Activated naive CD4-positive, alpha-beta T cell treated with anti-CD3 and anti-CD28 coated beads, Interleukin-2, amount 10 ng/mL, durations not matched to agents 7 days and 5 days (primary cell): ENCODE results near the gene CCDC6.
"Not testable (repeated sequence)": the region's sequence is repeated elsewhere in the genome, so short reads cannot be mapped to it uniquely, and the experiment has no call there.

Source experiments
- CTCF ChIA-PET: fragments of 350-600 bp; sonication (Branson Sonifier 250); formaldehyde crosslinking; loops from one replicate; lab custom pipeline; 2021; ENCODE audit warnings: antibody characterized with exemption; lab: Charles Lee
- DNase-seq: peaks from one replicate; pipeline ENCODE4 v3.0.0-alpha.2; 2020
- H3K27ac Mint-ChIP-seq: one replicate; pipeline ENCODE4 v1.8.0; 2021; ENCODE audit warnings: mild to moderate bottlenecking, moderate library complexity, mixed read lengths
- H3K27me3 Mint-ChIP-seq: one replicate; pipeline ENCODE4 v1.8.0; 2021; ENCODE audit warnings: mild to moderate bottlenecking, mixed read lengths
- H3K36me3 Mint-ChIP-seq: one replicate; pipeline ENCODE4 v1.8.0; 2021; ENCODE audit warnings: mixed read lengths
- H3K4me1 Mint-ChIP-seq: one replicate; pipeline ENCODE4 v1.8.0; 2021; ENCODE audit warnings: mixed read lengths
- H3K4me3 Mint-ChIP-seq: one replicate; pipeline ENCODE4 v1.8.0; 2021; ENCODE audit warnings: mild to moderate bottlenecking, moderate library complexity, mixed read lengths
- H3K9me3 Mint-ChIP-seq: one replicate; pipeline ENCODE4 v1.8.0; 2021; ENCODE audit warnings: mixed read lengths

CCDC6 gene

GRCh38 chr10:59906417-59907202 lies at the start of gene CCDC6:
TSS of gene CCDC6 (minus strand) at chr10:59906556. CDS start at chr10:59906424, 132 bp downstream.
- peak; percentile 94 for DNase-seq
- Mint-ChIP-seq H3K36me3 (peaks cover 7% of the 10 kb centered on the region), H3K27me3 (no peaks in the 10 kb centered on the region), H3K4me1 (peaks cover 51% of the 10 kb centered on the region), H3K4me3 (peak within 1 kb of the TSS; percentile 81), H3K9me3 (no peaks in the 10 kb centered on the region), H3K27ac (peak within 1 kb of the TSS; percentile 97)
- CTCF ChIA-PET = interaction anchor here (0.7 to 5.0 kb wide), 17 partner anchors 9 to 284 kb away, joined by 3 to 94 read pairs (median 4); no protein-coding TSS in a partner anchor

- no peaks in the 10 kb centered on the region for H3K4me1 Mint-ChIP-seq
- H3K9me3 Mint-ChIP-seq = no peaks in the 10 kb centered on the region
Observed at GRCh38 chr10:59954296-59954695, 47.9 kb upstream of the CCDC6 start.

DNA sequence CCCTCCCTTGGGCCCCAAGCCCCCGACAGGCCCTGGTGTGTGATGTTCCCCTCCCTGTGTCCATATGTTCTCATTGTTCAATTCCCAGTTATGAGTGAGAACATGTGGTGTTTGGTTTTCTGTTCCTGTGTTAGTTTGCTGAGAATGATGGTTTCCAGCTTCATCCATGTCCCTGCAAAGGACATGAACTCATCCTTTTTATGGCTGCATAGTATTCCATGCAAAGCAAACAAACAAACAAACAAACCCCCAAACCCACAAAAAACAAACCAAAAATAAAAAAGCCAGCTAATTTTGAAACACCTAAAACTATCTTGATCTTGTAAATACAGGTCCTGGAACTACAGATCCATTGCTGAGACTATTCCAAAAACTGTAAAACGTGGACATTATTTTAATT lies 47.4 kb upstream of the CCDC6 start:
- H3K4me1 Mint-ChIP-seq, DNase-seq, H3K4me3 Mint-ChIP-seq, CTCF ChIA-PET, H3K36me3 Mint-ChIP-seq, H3K27me3 Mint-ChIP-seq, H3K27ac Mint-ChIP-seq, H3K9me3 Mint-ChIP-seq: not testable (repeated sequence)

More at GRCh38 chr10:59954296-59954695, 47.9 kb upstream of the CCDC6 start:
- CTCF ChIA-PET = no interaction called here
- peaks cover 5% of the 10 kb centered on the region for H3K27me3 Mint-ChIP-seq
- H3K4me3 Mint-ChIP-seq = no peak overlapping the region
- DNase-seq = no peak
- H3K27ac Mint-ChIP-seq = no peak overlapping the region
- no peaks in the 10 kb centered on the region for H3K36me3 Mint-ChIP-seq

GRCh38 chr10:59950105-59950504 lies 43.7 kb upstream of the CCDC6 start:
- Mint-ChIP-seq H3K9me3 (no peaks in the 10 kb centered on the region), H3K4me3 (no peak overlapping the region), H3K4me1 (no peaks in the 10 kb centered on the region), H3K36me3 (no peaks in the 10 kb centered on the region), H3K27me3 (peaks cover 4% of the 10 kb centered on the region), H3K27ac (no peak overlapping the region)
- DNase-seq = no peak
- CTCF ChIA-PET = no interaction called here

GRCh38 chr10:59949608-59950007 lies 43.3 kb upstream of the CCDC6 start:
- no peak for DNase-seq
- Mint-ChIP-seq H3K27me3 (peaks cover 4% of the 10 kb centered on the region), H3K4me1 (no peaks in the 10 kb centered on the region), H3K9me3 (no peaks in the 10 kb centered on the region), H3K4me3 (no peak overlapping the region), H3K27ac (no peak overlapping the region), H3K36me3 (no peaks in the 10 kb centered on the region)
- CTCF ChIA-PET = no interaction called here

GRCh38 chr10:59945991-59946390 lies 39.6 kb upstream of the CCDC6 start:
- DNase-seq = no peak
- H3K27ac Mint-ChIP-seq = no peak overlapping the region
- peaks cover 4% of the 10 kb centered on the region for H3K27me3 Mint-ChIP-seq
- no peaks in the 10 kb centered on the region for H3K9me3 Mint-ChIP-seq
- H3K36me3 Mint-ChIP-seq = no peaks in the 10 kb centered on the region
- CTCF ChIA-PET = no interaction called here
- H3K4me3 Mint-ChIP-seq = no peak overlapping the region
- H3K4me1 Mint-ChIP-seq = no peaks in the 10 kb centered on the region

DNA sequence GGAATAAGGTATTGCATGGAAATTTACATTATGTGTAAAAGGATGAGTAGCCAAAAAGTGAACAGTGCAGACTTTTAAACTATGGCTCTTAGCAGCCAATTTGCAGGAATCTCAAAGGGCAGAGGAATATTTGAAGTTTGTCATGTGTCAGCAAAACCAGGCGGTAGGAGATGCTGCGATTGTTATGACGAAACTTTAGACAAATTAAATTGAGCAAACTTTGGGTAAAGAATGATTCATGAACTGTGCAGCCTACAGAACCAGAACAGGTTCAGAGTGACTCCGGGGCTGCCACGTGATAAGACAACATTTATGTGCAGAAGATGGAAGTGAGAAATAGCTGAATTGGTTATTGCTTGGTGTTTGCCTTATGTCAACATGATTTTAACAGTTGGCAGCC lies 39.2 kb upstream of the CCDC6 start:
- no peak overlapping the region for H3K27ac Mint-ChIP-seq
- no peak overlapping the region for H3K4me3 Mint-ChIP-seq
- peaks cover 4% of the 10 kb centered on the region for H3K27me3 Mint-ChIP-seq
- no peaks in the 10 kb centered on the region for H3K36me3 Mint-ChIP-seq
- CTCF ChIA-PET = no interaction called here
- no peak for DNase-seq
- no peaks in the 10 kb centered on the region for H3K9me3 Mint-ChIP-seq
- H3K4me1 Mint-ChIP-seq = no peaks in the 10 kb centered on the region

GRCh38 chr10:59944339-59944935 lies 38.1 kb upstream of the CCDC6 start:
- H3K27me3 Mint-ChIP-seq = peaks cover 4% of the 10 kb centered on the region
- CTCF ChIA-PET = no interaction called here
- no peaks in the 10 kb centered on the region for H3K36me3 Mint-ChIP-seq
- no peak overlapping the region for H3K27ac Mint-ChIP-seq
- DNase-seq = no peak
- H3K9me3 Mint-ChIP-seq = no peaks in the 10 kb centered on the region
- no peak overlapping the region for H3K4me3 Mint-ChIP-seq
- H3K4me1 Mint-ChIP-seq = no peaks in the 10 kb centered on the region

GRCh38 chr10:59942556-59942955 lies 36.2 kb upstream of the CCDC6 start:
- Mint-ChIP-seq H3K4me1 (no peaks in the 10 kb centered on the region), H3K27me3 (peaks cover 4% of the 10 kb centered on the region), H3K9me3 (no peaks in the 10 kb centered on the region), H3K4me3 (no peak overlapping the region), H3K27ac (no peak overlapping the region), H3K36me3 (no peaks in the 10 kb centered on the region)
- no peak for DNase-seq
- CTCF ChIA-PET = no interaction called here

- no peak overlapping the region for H3K27ac Mint-ChIP-seq
- H3K4me3 Mint-ChIP-seq = no peak overlapping the region
- H3K36me3 Mint-ChIP-seq = no peaks in the 10 kb centered on the region
- DNase-seq = no peak
- H3K9me3 Mint-ChIP-seq = no peaks in the 10 kb centered on the region
- H3K27me3 Mint-ChIP-seq = no peaks in the 10 kb centered on the region
- CTCF ChIA-PET = no interaction called here
- no peaks in the 10 kb centered on the region for H3K4me1 Mint-ChIP-seq
Observed at GRCh38 chr10:59937720-59938119, 31.4 kb upstream of the CCDC6 start.

GRCh38 chr10:59934701-59935100 lies 28.3 kb upstream of the CCDC6 start:
- Mint-ChIP-seq H3K9me3 (peaks cover 6% of the 10 kb centered on the region), H3K27me3 (no peaks in the 10 kb centered on the region), H3K27ac (no peak overlapping the region), H3K4me1 (no peaks in the 10 kb centered on the region), H3K36me3 (no peaks in the 10 kb centered on the region), H3K4me3 (no peak overlapping the region)
- DNase-seq = no peak
- CTCF ChIA-PET = interaction anchor here (1.2 kb wide), 1 partner anchor 70 kb away, joined by 3 read pairs; no protein-coding TSS in a partner anchor

DNA sequence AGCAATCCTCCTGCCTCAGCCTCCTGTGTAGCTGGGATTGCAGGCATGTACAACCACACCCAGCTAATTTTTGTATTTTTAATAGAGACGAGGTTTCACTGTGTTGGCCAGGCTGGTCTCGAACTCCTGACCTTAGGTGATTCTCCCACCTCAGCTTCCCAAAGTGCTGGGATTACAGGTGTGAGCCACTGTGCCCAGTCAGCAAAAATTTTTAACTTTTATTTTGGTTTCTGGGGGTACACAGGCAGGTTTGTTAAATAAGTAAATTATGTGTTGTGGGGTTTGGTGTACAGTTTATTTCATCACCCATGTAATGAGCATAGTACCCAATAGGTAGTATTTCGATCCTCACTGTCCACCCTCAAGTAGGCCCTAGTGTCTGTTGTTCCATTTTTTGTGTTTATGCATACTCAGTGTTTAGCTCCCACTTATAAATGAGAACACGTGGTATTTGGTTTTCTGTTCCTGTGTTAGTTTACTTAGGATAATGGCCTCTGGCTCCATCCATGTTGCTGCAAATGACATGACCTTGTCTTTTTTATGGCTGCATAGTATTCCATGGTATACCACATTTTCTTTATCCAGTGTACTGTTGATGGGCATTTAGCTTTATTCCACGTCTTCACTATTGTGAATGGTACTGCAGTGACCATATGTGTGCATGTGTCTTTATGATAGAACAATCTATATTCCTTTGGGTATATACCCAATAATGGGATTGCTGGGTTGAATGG lies 24.6 kb upstream of the CCDC6 start:
- DNase-seq, H3K36me3 Mint-ChIP-seq, H3K9me3 Mint-ChIP-seq, H3K27ac Mint-ChIP-seq, H3K4me3 Mint-ChIP-seq, CTCF ChIA-PET, H3K4me1 Mint-ChIP-seq, H3K27me3 Mint-ChIP-seq: not testable (repeated sequence)

DNA sequence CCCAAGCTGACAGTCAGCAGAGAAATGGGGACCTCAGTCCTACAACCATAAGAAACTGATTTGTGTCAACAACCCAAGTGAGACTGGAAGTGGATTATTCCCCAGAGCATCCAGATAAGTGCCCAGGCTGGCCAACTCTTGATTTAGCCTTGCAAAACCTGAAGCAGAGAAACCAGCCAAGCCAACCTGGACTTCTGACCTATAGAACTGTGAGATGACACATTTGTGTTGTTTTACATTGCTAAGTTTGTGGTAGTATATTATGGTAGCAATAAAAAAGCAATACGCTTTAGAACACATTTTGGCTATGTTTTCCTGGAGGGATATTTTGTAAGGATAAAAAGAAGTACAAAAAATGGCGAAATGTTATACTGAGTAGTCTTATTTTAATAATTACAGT lies 19.7 kb upstream of the CCDC6 start:
- peaks cover 14% of the 10 kb centered on the region for H3K9me3 Mint-ChIP-seq
- no peak overlapping the region for H3K27ac Mint-ChIP-seq
- no peaks in the 10 kb centered on the region for H3K27me3 Mint-ChIP-seq
- CTCF ChIA-PET = no interaction called here
- DNase-seq = no peak
- peaks cover 4% of the 10 kb centered on the region for H3K36me3 Mint-ChIP-seq
- no peaks in the 10 kb centered on the region for H3K4me1 Mint-ChIP-seq
- H3K4me3 Mint-ChIP-seq = no peak overlapping the region

GRCh38 chr10:59922907-59923306 lies 16.6 kb upstream of the CCDC6 start:
- H3K36me3 Mint-ChIP-seq = peaks cover 4% of the 10 kb centered on the region
- CTCF ChIA-PET = no interaction called here
- no peak overlapping the region for H3K4me3 Mint-ChIP-seq
- H3K27ac Mint-ChIP-seq = no peak overlapping the region
- DNase-seq = no peak
- no peaks in the 10 kb centered on the region for H3K4me1 Mint-ChIP-seq
- H3K27me3 Mint-ChIP-seq = peaks cover 3% of the 10 kb centered on the region
- peaks cover 12% of the 10 kb centered on the region for H3K9me3 Mint-ChIP-seq
